ENCODE measurements around the gene LDLR.

- TF ChIP-seq, protein P1, sequence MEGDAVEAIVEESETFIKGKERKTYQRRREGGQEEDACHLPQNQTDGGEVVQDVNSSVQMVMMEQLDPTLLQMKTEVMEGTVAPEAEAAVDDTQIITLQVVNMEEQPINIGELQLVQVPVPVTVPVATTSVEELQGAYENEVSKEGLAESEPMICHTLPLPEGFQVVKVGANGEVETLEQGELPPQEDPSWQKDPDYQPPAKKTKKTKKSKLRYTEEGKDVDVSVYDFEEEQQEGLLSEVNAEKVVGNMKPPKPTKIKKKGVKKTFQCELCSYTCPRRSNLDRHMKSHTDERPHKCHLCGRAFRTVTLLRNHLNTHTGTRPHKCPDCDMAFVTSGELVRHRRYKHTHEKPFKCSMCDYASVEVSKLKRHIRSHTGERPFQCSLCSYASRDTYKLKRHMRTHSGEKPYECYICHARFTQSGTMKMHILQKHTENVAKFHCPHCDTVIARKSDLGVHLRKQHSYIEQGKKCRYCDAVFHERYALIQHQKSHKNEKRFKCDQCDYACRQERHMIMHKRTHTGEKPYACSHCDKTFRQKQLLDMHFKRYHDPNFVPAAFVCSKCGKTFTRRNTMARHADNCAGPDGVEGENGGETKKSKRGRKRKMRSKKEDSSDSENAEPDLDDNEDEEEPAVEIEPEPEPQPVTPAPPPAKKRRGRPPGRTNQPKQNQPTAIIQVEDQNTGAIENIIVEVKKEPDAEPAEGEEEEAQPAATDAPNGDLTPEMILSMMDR (conservative IDR thresholded peaks at IDR 0.05 in 1 of 2, IDR thresholded peaks at IDR 0.05 in 1 of 2; ENCODE audit: low read depth in 1 of 2, low read length in 2 of 2) = no peak
- no peak for TF ChIP-seq EZH2 (IDR thresholded peaks at IDR 0.05; ENCODE audit: low read length, missing control alignments)
Observed at GRCh38 chr19:11066326-11066725, 22.9 kb upstream of the LDLR start.
